ENCODE measurements around the gene APOF. TPM values are rescaled to one million over a fixed set of nuclear protein-coding genes. Genes with fewer than 3 reads are reported as not detected.
A peak's percentile ranks its signal among the peaks of the same experiment; 100 is the strongest.
"Not testable (repeated sequence)": the region's sequence is repeated elsewhere in the genome, so short reads cannot be mapped to it uniquely, and the experiment has no call there.

The APOF gene
- total and polyA plus RNA-seq, 2 donors: not detected

GRCh38 chr12:56336361-56337167 is 26.1 kb downstream of the APOF start:
- peaks cover 4 to 5% of the 10 kb centered on the region in 2 donors for H3K36me3 ChIP-seq (ENCODE audit: control insufficient read depth in 2 of 2, insufficient read depth in 2 of 2, low read length in 1 of 2)
- WGBS: 97% methylated on average over 9 of the region's 9 CpGs
- no peak for DNase-seq (ENCODE audit: low read depth in 6 of 9, low spot score in 9 of 9)
- peaks cover 27 to 46% of the 10 kb centered on the region in 2 donors for H3K4me1 ChIP-seq (ENCODE audit: control insufficient read depth in 2 of 2, insufficient read depth in 2 of 2, low read length in 2 of 2)
- no peaks in the 10 kb centered on the region for H3K27me3 ChIP-seq (ENCODE audit: control insufficient read depth in 2 of 2, insufficient read depth in 1 of 2, low read length in 1 of 2)
- H3K4me3 ChIP-seq (ENCODE audit: low read length in 2 of 2): no peak overlapping the region
- no peaks in the 10 kb centered on the region for H3K9me3 ChIP-seq (ENCODE audit: control insufficient read depth in 2 of 2, insufficient read depth in 1 of 2, low read length in 1 of 2)
- H3K27ac ChIP-seq (ENCODE audit: low read depth in 1 of 2, low read length in 1 of 2): no peak overlapping the region

GRCh38 chr12:56335527-56335926 is 27.1 kb downstream of the APOF start:
- WGBS: 99% methylated on average over 8 of the region's 8 CpGs
- not testable (repeated sequence) for H3K27ac ChIP-seq (ENCODE audit: low read depth in 1 of 2, low read length in 1 of 2); H3K9me3 ChIP-seq (ENCODE audit: control insufficient read depth in 2 of 2, insufficient read depth in 1 of 2, low read length in 1 of 2); H3K27me3 ChIP-seq (ENCODE audit: control insufficient read depth in 2 of 2, insufficient read depth in 1 of 2, low read length in 1 of 2); DNase-seq (ENCODE audit: low read depth in 6 of 9, low spot score in 9 of 9); H3K36me3 ChIP-seq (ENCODE audit: control insufficient read depth in 2 of 2, insufficient read depth in 2 of 2, low read length in 1 of 2); H3K4me3 ChIP-seq (ENCODE audit: low read length in 2 of 2)
- peaks cover 27 to 46% of the 10 kb centered on the region in 2 donors for H3K4me1 ChIP-seq (ENCODE audit: control insufficient read depth in 2 of 2, insufficient read depth in 2 of 2, low read length in 2 of 2)

GRCh38 chr12:56334490-56334793 is 28.2 kb downstream of the APOF start:
- Histone ChIP-seq H3K9me3 (ENCODE audit: control insufficient read depth in 2 of 2, insufficient read depth in 1 of 2, low read length in 1 of 2) (no peaks in the 10 kb centered on the region), H3K27me3 (ENCODE audit: control insufficient read depth in 2 of 2, insufficient read depth in 1 of 2, low read length in 1 of 2) (no peaks in the 10 kb centered on the region), H3K4me3 (ENCODE audit: low read length in 2 of 2) (peak overlapping the region; percentile 84 to 85), H3K27ac (ENCODE audit: low read depth in 1 of 2, low read length in 1 of 2) (peak overlapping the region; percentile 97 to 98), H3K4me1 (ENCODE audit: control insufficient read depth in 2 of 2, insufficient read depth in 2 of 2, low read length in 2 of 2) (peaks cover 22 to 40% of the 10 kb centered on the region in 2 donors), H3K36me3 (ENCODE audit: control insufficient read depth in 2 of 2, insufficient read depth in 2 of 2, low read length in 1 of 2) (no peaks in the 10 kb centered on the region)
- DNase-seq (ENCODE audit: low read depth in 6 of 9, low spot score in 9 of 9): no peak
- 7% methylated on average over 6 of the region's 6 CpGs for WGBS

GRCh38 chr12:56333679-56334489 is 28.8 kb downstream of the APOF start, which contains the start of gene PAN2:
Gene PAN2, minus strand, starts transcription at chr12:56334000. Its CDS starts 906 bp downstream, at chr12:56333094.
- under 1% methylated on average over 45 of the region's 45 CpGs for WGBS
- peaks cover 18 to 34% of the 10 kb centered on the region in 2 donors for H3K4me1 ChIP-seq (ENCODE audit: control insufficient read depth in 2 of 2, insufficient read depth in 2 of 2, low read length in 2 of 2)
- peak within 1 kb of the TSS; percentile 84 to 85 for H3K4me3 ChIP-seq (ENCODE audit: low read length in 2 of 2)
- no peaks in the 10 kb centered on the region for H3K36me3 ChIP-seq (ENCODE audit: control insufficient read depth in 2 of 2, insufficient read depth in 2 of 2, low read length in 1 of 2)
- DNase-seq (ENCODE audit: low read depth in 6 of 9, low spot score in 9 of 9): peak; percentile 89 to 99 (median 96)
- no peaks in the 10 kb centered on the region for H3K9me3 ChIP-seq (ENCODE audit: control insufficient read depth in 2 of 2, insufficient read depth in 1 of 2, low read length in 1 of 2)
- no peaks in the 10 kb centered on the region for H3K27me3 ChIP-seq (ENCODE audit: control insufficient read depth in 2 of 2, insufficient read depth in 1 of 2, low read length in 1 of 2)
- peak within 1 kb of the TSS; percentile 97 to 98 for H3K27ac ChIP-seq (ENCODE audit: low read depth in 1 of 2, low read length in 1 of 2)

- 16% methylated on average over 8 of the region's 8 CpGs for WGBS
- Histone ChIP-seq H3K27me3 (ENCODE audit: control insufficient read depth in 2 of 2, insufficient read depth in 1 of 2, low read length in 1 of 2) (no peaks in the 10 kb centered on the region), H3K36me3 (ENCODE audit: control insufficient read depth in 2 of 2, insufficient read depth in 2 of 2, low read length in 1 of 2) (peaks cover under 1 to 4% of the 10 kb centered on the region in 2 donors), H3K27ac (ENCODE audit: low read depth in 1 of 2, low read length in 1 of 2) (peak overlapping the region; percentile 97 to 98), H3K4me3 (ENCODE audit: low read length in 2 of 2) (peak overlapping the region; percentile 84 to 85), H3K9me3 (ENCODE audit: control insufficient read depth in 2 of 2, insufficient read depth in 1 of 2, low read length in 1 of 2) (no peaks in the 10 kb centered on the region), H3K4me1 (ENCODE audit: control insufficient read depth in 2 of 2, insufficient read depth in 2 of 2, low read length in 2 of 2) (peaks cover 16 to 29% of the 10 kb centered on the region in 2 donors)
- DNase-seq (ENCODE audit: low read depth in 6 of 9, low spot score in 9 of 9): peak in 2 of 9 donors; percentile 15 to 30
Observed at GRCh38 chr12:56333197-56333678, 29.4 kb downstream of the APOF start.

- H3K27ac ChIP-seq (ENCODE audit: low read depth in 1 of 2, low read length in 1 of 2): peak overlapping the region; percentile 97 to 98
- 96% methylated on average over 11 of the region's 11 CpGs for WGBS
Observed at GRCh38 chr12:56332512-56333196, 30.0 kb downstream of the APOF start.

GRCh38 chr12:56330936-56331490 is 31.6 kb downstream of the APOF start:
- 97% methylated on average over 7 of the region's 7 CpGs for WGBS
- Histone ChIP-seq H3K27ac (ENCODE audit: low read depth in 1 of 2, low read length in 1 of 2) (no peak overlapping the region), H3K36me3 (ENCODE audit: control insufficient read depth in 2 of 2, insufficient read depth in 2 of 2, low read length in 1 of 2) (peaks cover 21 to 27% of the 10 kb centered on the region in 2 donors), H3K4me1 (ENCODE audit: control insufficient read depth in 2 of 2, insufficient read depth in 2 of 2, low read length in 2 of 2) (peaks cover 15 to 21% of the 10 kb centered on the region in 2 donors), H3K9me3 (ENCODE audit: control insufficient read depth in 2 of 2, insufficient read depth in 1 of 2, low read length in 1 of 2) (no peaks in the 10 kb centered on the region), H3K4me3 (ENCODE audit: low read length in 2 of 2) (no peak overlapping the region), H3K27me3 (ENCODE audit: control insufficient read depth in 2 of 2, insufficient read depth in 1 of 2, low read length in 1 of 2) (no peaks in the 10 kb centered on the region)
- no peak for DNase-seq (ENCODE audit: low read depth in 6 of 9, low spot score in 9 of 9)

More at GRCh38 chr12:56332512-56333196, 30.0 kb downstream of the APOF start:
- peak overlapping the region; percentile 84 to 85 for H3K4me3 ChIP-seq (ENCODE audit: low read length in 2 of 2)
- peaks cover 4 to 10% of the 10 kb centered on the region in 2 donors for H3K36me3 ChIP-seq (ENCODE audit: control insufficient read depth in 2 of 2, insufficient read depth in 2 of 2, low read length in 1 of 2)
- no peaks in the 10 kb centered on the region for H3K9me3 ChIP-seq (ENCODE audit: control insufficient read depth in 2 of 2, insufficient read depth in 1 of 2, low read length in 1 of 2)
- no peaks in the 10 kb centered on the region for H3K27me3 ChIP-seq (ENCODE audit: control insufficient read depth in 2 of 2, insufficient read depth in 1 of 2, low read length in 1 of 2)
- no peak for DNase-seq (ENCODE audit: low read depth in 6 of 9, low spot score in 9 of 9)
- peaks cover 15 to 23% of the 10 kb centered on the region in 2 donors for H3K4me1 ChIP-seq (ENCODE audit: control insufficient read depth in 2 of 2, insufficient read depth in 2 of 2, low read length in 2 of 2)

GRCh38 chr12:56326533-56326932 is 36.1 kb downstream of the APOF start:
- DNase-seq (ENCODE audit: low read depth in 6 of 9, low spot score in 9 of 9): no peak

More at GRCh38 chr12:56326533-56326932, 36.1 kb downstream of the APOF start:
- no peaks in the 10 kb centered on the region for H3K9me3 ChIP-seq (ENCODE audit: control insufficient read depth in 2 of 2, insufficient read depth in 1 of 2, low read length in 1 of 2)
- no peaks in the 10 kb centered on the region for H3K4me1 ChIP-seq (ENCODE audit: control insufficient read depth in 2 of 2, insufficient read depth in 2 of 2, low read length in 2 of 2)
- 95% methylated on average over 6 of the region's 6 CpGs for WGBS
- H3K36me3 ChIP-seq (ENCODE audit: control insufficient read depth in 2 of 2, insufficient read depth in 2 of 2, low read length in 1 of 2): peaks cover 61 to 69% of the 10 kb centered on the region in 2 donors
- no peak overlapping the region for H3K27ac ChIP-seq (ENCODE audit: low read depth in 1 of 2, low read length in 1 of 2)
- no peak overlapping the region for H3K4me3 ChIP-seq (ENCODE audit: low read length in 2 of 2)
- H3K27me3 ChIP-seq (ENCODE audit: control insufficient read depth in 2 of 2, insufficient read depth in 1 of 2, low read length in 1 of 2): no peaks in the 10 kb centered on the region

All from thymus (tissue), 11 donors.